Central memory CD4-positive, alpha-beta T cell (primary cell): Measurements from ENCODE around the gene PDE7B.
"Not testable (repeated sequence)": the region's sequence is repeated elsewhere in the genome, so short reads cannot be mapped to it uniquely, and the experiment has no call there.

Experiments used
- DNase-seq: peaks from one replicate; pipeline ENCODE4 v3.0.0; 2022

PDE7B gene

DNA sequence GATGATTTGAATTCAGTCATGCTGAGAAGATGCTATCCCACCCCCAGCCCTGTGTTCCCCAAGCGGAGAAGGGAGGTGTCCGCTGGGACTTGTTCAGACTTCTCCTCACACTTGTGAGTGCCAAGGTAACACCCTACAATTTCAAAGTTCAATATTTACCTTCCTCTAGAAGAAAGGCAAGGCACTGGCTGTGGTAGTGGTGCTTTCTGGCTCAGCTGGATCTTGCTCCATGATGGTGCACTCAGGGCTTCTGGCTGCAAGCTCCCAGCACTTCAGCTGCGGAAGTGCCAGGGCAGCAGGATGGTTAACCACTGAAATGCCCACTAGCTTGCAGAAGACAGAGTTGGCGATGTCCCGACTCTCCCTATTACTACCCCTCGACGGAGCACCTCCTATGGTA is 263.2 kb downstream of the PDE7B start:
- no peak for DNase-seq

DNA sequence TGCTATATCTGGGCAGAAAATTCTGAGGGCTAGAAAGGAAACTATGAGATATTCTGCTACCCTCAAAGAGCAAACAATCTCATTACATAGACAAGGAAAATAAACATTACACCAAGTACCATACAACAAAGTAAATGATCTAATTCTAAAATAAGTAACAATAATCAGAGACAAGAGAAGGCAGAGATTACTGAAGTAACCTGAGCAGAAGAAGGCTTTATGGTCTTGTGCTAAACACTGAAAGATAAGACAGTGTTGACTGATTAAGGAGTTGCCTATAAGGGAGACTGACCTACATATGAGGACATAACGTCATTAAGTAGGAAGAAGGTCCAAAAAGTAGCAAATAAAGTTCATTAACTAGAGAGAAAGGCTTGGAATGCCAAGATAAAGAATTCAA is 264.4 kb downstream of the PDE7B start:
- DNase-seq, result no peak

DNA sequence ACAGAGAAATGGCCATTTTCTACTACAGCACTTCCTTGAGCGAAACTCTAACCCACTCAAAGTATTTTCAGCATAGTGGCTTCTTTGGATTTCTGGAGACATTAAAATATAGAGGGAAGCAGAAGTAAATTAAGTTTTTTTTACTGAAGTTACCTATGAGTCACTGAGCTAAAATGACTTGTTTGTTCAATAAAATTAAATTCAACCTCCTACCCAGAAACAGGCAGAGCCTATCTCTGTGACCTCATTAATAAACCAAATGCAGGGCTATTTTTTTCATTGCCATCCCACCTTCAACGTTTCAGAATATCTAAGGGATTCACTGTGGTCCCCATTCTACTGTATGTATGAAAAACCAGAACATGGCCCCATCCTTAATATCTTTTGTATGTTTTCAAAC is 265.6 kb downstream of the PDE7B start:
- DNase-seq, result no peak

DNA sequence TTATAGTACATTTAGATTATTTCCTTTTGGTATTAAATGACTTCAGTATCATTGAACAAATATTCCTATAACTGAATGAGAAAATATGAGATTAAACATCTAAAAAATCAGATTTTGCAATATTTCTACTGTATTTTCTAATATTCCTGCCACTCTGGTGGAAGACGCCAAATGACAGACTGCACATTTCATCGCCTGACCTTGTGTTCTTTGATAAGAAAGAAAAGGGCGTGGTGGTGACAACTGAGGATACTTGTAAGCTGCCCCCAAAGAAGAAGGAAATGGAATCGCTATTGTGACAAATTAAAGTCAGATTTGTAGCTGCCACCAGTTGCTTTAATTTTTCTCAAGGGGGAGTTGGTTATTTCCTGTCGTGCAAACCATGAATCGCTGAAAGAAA is 267.3 kb downstream of the PDE7B start:
- DNase-seq, result no peak

DNA sequence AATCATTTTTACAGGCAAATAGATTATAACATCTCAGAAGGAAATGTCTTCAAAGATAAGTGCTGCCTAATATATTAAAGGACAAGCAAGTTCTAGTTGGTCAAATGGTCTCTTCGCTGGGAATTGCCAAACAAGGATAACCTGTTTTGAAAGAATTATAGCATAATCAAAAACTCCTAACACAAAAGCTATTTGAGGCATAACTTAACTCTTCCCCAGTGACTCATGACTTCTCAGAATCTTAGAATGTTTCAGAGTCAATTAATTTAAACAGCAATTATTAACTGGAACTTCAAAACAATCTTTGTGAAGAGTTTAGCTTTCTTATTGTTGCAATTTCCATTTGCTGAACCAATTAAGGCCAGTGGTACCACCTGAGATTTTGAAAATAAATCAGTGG is 272.0 kb downstream of the PDE7B start:
- no peak for DNase-seq

DNA sequence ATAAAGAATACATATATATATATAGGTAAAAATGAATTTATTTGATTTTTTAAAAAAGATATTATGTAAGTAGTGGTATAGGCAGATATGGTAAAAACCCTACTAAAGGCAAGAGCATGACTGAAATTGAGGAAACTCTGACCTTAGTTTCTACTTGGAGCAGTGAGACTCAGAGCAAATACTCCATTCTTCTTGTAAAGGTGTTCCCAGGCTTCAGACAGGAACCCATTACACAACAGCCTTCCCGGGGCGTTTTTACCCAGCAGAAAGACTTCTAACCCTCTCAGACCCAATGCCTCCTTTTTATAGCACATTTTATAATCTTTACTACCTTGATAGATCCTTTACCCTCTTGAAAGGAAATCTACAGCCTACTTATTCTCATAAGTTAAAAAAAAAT is 274.1 kb downstream of the PDE7B start:
- no peak for DNase-seq

DNA sequence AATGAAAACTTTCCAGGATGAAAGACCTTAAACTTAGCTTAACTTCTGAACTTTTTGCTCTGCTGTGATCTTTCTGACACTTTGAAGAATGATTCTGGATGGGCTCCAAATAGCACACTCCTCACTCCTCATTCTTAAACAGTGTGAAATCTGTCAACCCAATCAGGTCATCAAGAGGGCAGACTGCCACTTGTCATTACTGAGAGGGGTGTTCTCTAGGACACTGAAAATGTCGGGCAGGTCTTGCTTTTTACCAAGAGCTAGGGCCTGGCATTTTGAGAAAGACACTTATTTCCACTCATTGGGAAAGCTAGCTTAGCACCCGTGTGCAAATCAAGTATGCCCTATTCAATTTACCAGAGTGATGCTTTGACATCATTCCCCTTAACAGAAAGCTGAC is 276.4 kb downstream of the PDE7B start:
- no peak for DNase-seq

DNA sequence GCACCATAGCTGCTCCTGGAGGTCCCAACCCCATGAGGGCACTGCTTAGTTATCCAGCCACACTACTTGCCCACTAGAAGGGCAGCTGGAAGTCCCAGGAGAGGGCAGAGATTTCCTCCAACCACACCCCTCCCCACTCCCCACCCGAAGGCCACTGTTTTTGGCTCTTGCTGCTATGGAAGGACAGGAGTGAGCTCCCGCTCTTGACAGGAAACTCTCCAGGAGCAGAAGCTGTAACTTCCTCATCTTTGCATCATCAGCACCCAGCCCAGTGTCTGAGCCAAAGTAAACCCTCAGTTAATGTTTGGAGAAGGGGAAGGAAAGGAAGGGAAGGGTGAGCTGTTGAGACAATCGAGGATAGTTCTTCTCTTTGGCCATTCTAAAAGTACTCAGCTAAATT is 277.9 kb downstream of the PDE7B start:
- no peak for DNase-seq

DNA sequence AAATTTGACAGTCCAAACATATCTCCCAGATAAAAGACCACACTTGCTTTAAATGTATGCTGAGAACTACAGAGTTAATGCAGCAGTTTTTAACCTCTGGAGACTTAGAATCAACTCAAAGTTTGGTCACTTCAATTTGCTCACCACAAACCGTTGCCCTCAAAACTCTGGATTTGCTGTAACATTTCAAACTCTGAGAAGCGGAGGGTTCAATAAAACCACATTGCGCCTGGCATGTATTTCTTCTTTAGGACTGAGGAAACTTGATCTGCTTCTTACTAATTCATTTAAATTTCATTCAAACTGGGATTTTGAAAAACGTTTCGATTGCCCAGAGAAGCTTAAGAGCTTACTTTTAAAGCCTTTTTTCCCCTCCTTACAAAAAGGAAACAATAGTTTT is 282.8 kb downstream of the PDE7B start:
- no peak for DNase-seq

DNA sequence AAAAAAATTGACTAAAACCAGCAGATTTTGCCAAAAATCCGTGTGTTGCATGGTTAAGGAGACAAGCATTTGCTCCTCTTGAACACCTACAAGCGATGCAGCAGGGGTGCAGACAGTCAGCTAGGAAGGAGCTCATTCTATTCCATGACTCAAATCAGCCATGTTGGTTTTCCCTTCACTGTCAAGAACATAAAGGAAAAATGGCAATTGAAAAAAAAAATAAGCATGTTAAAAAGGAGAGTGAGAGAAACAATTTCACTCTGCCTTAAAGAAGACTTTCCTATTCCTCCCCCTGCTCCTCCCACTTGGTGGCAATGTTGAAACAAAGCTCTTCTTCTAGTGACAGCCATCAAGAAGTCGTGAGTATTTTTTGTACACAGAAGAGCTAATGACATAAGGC is 283.2 kb downstream of the PDE7B start:
- no peak for DNase-seq

DNA sequence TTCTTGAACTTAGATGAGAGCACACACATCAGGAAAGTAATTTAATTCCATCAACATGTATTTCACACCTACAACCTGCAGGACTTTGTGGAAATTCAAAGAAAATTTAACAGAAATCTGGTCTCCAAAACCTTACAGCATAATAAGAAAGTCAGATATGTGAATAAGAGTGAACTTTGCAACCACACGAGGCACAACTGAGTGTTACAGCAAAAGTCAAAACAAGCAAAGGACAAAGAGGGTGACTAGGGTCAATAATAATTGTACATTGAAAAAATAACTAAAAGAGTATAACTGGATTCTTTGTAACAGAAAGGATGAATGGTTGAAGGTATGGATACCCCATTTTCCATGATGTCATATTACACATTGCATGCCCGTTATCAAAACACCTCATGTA is 284.8 kb downstream of the PDE7B start:
- no peak for DNase-seq

DNA sequence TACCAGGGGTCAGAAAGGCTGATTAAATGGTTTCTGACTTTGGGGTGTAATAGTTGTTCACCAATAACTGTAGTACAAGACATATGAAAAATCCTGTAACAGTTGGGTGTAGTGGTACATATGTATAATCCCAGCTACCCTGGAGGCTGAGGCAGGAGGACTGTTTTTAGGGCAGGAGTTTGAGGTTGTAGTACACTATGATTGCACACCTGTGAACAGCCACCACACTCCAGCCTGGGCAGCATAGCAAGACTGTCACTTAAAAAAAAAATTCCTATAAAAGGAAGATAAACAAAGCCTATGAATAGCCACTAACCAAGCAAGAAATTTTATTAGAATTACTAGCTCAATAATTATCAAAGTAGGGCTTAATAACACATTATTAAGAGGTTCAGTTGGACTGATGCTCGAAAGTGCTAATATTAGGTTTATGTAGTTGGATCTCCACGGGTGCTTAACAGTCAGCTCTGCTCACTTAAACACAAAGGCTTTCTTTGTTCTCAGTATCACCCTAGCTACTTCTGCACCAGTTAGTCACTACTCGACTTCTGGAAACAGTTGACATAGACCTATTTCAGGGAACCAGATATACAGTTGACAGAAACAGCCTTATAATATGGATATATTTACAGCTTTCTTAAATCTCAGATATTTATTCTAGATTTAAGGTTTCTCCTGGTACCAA is 285.6 kb downstream of the PDE7B start:
- DNase-seq, result no peak

DNA sequence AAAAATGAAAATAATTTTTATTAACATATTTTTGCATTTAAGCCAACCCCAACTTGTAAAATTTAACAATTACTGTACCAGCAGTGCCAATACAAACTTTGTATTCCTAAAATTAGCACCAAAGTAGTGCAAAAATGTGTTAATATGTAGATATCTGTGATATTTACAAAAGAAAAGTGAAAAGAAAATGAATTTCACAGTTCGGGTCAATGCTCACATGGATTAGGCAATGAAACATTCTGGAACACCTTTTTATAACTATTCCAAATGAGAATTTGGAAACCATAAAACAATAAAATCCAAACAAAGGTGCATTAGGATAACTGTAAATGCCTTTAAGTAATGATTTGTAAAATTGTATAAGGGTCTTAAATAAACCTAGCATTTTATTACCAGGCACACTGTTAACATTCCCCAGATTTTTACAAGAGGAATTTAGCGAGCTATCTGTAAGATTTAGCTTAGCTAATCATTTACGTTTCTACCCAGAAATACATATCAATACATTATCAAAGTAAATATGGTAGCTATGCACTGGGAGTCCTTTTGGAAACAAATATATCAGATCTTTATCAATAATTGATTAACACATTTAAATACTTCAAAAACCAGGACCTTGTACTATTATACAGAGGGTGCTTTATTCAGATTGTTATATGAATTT is 286.4 kb downstream of the PDE7B start:
- no peak for DNase-seq

DNA sequence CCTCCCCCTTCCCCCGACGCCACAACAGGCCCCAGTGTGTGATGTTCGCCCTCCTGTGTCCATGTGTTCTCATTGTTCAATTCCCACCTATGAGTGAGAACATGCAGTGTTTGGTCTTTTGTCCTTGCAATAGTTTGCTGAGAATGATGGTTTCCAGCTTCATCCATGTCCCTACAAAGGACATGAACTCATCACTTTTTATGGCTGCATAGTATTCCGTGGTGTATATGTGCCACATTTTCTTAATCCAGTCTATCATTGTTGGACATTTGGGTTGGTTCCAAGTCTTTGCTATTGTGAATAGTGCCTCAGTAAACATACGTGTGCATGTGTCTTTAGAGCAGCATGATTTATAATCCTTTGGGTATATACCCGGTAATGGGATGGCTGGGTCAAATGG is 287.6 kb downstream of the PDE7B start:
- DNase-seq, result not testable (repeated sequence)

DNA sequence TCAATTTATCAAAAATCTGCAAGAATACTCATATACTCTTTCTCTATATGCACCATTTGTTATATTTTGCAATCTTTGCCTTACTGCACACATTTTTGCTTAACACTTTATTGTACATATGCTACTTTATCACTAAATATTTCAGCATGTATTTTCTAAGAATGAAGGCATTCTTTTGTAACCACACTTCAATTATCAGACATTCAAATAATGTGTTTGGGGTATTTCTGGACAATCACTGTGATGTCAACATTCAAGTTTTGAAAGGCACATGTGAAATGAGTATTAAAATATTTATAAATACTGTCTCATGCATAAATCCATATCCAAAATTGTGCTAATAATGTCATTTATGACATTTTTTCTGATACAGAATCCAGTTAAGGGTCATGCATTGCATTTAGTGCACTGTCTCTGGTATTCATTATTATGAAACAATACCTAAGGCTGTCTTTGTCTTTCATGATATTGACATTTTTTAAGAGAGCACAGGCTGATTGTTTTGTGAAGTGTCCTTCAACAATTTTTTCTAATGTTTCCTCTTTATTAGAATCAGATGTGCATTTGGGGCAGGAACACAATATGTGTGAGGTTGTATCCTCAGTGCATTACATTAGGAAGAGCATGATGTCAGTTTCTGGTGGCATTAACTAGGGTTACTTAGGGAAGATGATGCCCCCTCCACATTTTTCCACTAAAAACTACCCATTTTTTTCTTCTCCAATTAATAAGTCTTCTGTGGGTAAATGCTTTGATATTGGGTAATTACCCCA is 292.9 kb downstream of the PDE7B start:
- DNase-seq, result no peak

DNA sequence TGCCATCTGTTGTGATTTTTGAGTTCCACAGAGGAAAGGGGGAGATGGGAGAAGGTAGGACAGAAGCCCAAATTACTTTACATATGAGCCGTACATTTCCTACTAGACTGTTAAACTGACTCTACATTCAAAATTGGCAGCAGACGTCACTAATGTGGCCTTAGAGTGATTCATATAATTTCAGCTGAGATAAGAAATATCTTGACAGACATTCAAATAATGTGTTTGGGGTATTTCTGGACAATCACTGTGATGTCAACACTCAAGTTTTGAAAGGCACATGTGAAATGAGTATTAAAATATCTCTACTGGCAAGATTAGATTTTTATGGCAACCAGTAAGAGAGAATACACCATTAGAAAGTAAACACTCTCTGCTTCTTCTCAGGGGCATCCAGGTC is 294.6 kb downstream of the PDE7B start:
- no peak for DNase-seq

DNA sequence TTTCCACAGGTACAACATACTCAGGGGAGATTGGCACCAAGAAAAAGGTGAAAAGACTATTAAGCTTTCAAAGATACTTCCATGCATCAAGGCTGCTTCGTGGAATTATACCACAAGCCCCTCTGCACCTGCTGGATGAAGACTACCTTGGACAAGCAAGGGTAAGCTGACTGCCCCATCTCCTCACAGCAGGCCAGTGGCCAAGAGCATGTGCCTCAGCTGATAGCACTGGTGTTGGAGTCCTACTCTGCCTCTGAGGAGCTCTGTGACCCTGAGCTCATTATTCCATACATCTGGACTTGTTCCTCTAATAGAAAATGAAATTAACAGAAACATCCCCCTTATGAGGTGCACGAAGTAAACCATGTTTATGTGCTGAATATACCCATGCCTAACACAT is 295.8 kb downstream of the PDE7B start:
- DNase-seq, result no peak

DNA sequence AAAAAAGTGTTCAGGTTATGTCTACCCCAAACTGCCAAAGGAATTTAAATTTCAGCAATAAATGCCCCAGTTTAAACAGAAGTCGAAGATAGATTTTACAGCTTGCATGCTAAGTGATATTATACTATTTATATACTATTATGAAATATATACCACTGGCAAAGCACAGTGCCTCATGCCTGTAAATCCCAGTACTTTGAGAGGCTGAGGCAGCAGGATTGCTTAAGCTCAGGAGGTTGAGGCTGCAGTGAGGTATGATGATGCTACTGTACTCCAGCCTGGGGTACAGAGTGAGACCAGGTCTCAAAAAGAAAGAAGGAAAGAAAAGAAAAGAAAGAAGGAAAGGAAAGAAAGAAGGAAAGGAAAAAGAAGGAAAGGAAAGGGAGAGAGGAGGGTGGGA is 296.6 kb downstream of the PDE7B start:
- no peak for DNase-seq

DNA sequence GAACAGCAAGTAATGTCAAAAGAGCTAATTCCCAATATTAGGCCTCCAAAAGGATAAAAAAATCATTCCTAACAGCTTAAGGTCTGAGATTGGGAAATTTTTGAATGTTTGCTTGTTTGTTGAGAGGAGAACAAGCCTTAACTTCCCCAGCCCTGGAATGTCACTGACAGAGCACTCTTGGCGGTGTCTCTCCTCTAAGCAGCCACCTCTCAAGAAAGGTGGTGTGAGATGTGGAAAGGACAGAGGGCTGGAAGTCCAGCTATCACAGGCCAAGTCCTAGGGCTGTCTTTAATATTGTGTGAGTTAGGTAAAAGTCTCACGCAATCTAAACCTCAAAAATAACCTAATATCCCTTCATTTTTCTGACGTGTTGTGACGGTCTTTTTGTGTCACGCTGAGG is 297.0 kb downstream of the PDE7B start:
- DNase-seq, result no peak

DNA sequence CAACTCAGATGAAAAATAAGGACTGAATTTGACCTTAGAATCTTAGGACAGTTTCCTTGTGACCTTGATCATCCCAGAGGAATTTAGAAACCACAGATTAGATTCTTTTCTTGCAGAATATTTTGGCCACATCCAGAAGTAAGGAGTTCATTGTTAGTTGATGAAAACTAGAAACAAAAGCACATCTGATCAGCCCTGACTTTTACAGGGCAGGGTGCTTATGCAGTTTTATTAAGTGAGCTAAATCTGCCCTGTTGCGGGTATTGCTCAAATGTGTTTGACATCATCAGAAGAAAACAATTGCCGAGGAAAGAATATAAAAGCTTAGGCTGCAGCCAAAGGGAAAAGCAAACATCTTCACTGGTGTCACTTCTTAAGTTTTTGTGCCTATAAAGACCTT is 297.8 kb downstream of the PDE7B start:
- no peak for DNase-seq

DNA sequence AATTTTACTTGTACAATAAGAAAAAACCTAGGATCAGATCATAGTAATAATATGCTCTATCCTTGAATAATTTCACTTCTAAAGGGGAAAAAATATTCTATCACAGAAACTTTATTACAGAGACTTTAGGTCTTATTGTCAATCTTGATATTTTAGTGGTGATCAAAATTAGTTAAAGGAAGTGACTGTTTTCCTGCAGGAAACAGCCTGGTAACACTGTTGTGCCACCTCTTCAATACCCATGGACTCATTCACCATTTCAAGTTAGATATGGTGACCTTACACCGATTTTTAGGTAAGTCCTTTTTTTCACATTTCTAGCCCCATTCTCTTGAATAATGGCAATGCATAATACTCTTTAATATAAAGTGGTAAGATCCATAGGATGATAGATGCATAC is 299.5 kb downstream of the PDE7B start:
- no peak for DNase-seq

DNA sequence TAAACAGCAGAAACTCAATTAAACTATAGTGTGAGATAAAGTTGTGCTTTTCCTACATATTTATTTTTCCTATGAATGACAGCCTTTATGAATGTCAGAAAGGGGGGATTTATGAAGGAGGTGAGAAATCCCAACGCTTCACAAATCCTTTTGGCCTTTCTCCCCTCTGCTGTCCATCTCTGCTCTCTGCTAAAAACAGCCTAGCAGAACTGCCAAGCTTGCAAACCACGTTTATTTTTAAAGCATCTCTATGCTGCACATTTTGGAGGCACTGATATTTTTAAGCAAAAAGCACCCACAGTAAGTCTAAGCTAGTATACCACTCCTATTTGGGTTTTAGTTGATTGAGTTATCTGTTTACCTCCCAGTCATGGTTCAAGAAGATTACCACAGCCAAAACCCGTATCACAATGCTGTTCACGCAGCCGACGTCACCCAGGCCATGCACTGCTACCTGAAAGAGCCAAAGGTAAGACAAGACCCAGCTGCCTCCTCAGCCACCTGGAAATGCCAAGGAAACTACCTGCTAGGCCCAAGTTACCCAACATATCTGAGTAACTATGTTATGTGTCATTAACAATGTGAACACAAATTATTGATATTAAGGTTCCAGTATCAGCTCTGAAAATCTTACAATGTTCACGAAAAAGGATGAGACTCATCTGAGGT is 302.3 kb downstream of the PDE7B start:
- DNase-seq, result no peak

DNA sequence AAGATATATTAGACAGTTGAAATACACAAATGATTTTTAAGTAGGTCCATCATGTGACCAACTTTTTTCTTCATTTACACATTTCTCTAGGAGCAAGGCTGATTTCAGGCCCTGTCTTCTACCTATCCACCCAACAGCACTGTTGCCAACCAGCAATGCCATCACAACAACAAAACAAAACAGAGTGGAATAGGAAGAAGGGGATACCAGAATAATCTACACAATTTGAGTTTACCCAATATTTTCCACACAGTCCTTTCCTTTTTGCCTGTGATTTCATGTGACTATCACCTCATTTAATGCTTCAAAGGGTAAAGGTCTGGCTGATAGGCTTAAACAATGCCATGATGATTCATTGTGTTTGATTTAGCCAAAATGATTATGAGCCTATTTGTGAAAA is 303.7 kb downstream of the PDE7B start:
- no peak for DNase-seq

DNA sequence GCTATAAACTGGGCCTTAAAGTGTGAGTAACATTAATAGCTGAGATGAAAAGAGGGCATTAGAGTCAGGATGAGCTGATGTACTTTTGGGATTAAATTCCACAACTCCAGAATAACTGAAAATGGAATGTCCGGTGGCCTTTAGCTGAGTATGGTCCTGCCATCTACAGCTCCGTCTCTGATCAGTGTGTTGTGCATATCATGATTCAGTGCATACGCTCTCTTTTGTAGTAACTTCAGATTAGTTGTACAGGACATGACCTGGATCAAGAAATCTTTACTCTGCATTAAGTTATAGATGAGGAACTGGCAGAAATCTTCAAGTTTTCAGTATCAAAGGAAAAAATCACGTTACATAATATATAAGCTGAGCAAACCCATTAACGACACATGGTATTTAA is 306.2 kb downstream of the PDE7B start:
- no peak for DNase-seq
